ENCODE data around the gene CTIF. TPM values are rescaled to one million over a fixed set of nuclear protein-coding genes. Genes with fewer than 3 reads are reported as not detected.

The CTIF gene
- total and polyA plus RNA-seq, 2 donors (not counting 1 experiment from before 2014, with no cell fraction given) = 27.2 to 28.1 TPM

DNA sequence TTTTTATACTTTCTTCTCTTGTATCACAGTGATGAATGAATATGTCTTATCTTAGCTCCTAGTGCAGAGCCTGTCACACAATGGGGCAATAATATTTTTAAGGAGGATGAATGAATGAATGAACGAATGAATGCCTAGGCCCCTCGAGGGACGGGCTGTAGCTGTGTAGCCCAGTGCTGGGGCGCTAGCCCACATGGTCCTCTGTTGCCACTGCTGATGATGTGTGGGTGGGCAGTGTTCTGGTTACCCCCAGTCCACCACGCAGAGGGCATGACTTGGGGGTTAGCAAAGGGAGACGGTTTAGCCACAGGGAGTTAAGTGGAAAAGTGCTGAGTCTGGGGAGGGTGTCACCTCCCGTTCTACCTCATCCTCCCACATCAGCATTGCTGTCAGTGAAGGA, 277.7 kb downstream of the CTIF start:
- Histone ChIP-seq H3K36me3 (ENCODE audit: control insufficient read depth, insufficient read depth, low read length) (peaks cover 3% of the 10 kb centered on the region), H3K4me1 (ENCODE audit: control insufficient read depth, extremely low read depth, insufficient read depth, low read length) (no peaks in the 10 kb centered on the region), H3K27ac (ENCODE audit: insufficient read depth, low read length) (no peak overlapping the region), H4K20me1 (ENCODE audit: control insufficient read depth, extremely low read depth, insufficient read depth, low read length) (no peaks in the 10 kb centered on the region), H2AFZ (ENCODE audit: low read length) (no peak overlapping the region), H3K27me3 (ENCODE audit: control insufficient read depth, insufficient read depth, low read length) (no peaks in the 10 kb centered on the region), H3K4me3 (replicated peaks in 1 of 4; ENCODE audit: control extremely low read depth in 1 of 4, insufficient read depth in 1 of 4, low read depth in 3 of 4, low read length in 4 of 4) (no peak overlapping the region), H3K9ac (ENCODE audit: insufficient read depth, low read length) (no peak overlapping the region), H3K4me2 (ENCODE audit: extremely low read depth, insufficient read depth, low read length) (no peak overlapping the region), H3K79me2 (ENCODE audit: control insufficient read depth, insufficient read depth, low read length) (no peaks in the 10 kb centered on the region), H3K9me3 (ENCODE audit: control insufficient read depth, insufficient read depth, low read depth, low read length) (no peaks in the 10 kb centered on the region)
- TF ChIP-seq EZH2 (IDR thresholded peaks at IDR 0.05; ENCODE audit: low read length, missing control alignments) (no peak), CTCF (conservative IDR thresholded peaks at IDR 0.05 in 1 of 2, IDR thresholded peaks at IDR 0.05 in 1 of 2; ENCODE audit: low read depth in 1 of 2, low read length in 2 of 2) (no peak)
- no peak for DNase-seq (ENCODE audit: low read depth in 2 of 2)

DNA sequence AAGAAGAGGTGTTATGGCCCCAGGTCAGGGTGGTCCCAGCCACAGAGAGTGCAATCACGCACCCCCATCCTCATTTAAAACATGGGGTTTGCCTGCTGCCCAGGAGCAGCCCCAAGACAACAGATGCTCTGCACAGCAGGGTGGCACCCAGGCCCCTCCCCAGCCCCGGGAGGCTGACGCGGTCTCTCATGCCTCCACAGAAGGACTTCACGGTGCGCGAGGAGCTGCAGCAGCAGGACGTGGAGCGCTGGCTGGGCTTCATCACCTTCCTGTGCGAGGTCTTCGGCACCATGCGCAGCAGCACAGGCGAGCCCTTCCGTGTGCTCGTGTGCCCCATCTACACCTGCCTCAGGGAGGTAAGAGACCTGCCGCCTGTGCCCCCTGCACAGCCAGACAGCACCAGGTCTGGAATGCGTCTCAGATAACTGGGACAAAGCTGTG, 278.2 kb downstream of the CTIF start:
- no peak overlapping the region for H3K9ac ChIP-seq (ENCODE audit: insufficient read depth, low read length)
- H3K4me3 ChIP-seq (replicated peaks in 1 of 4; ENCODE audit: control extremely low read depth in 1 of 4, insufficient read depth in 1 of 4, low read depth in 3 of 4, low read length in 4 of 4) = no peak overlapping the region
- no peak overlapping the region for H2AFZ ChIP-seq (ENCODE audit: low read length)
- no peaks in the 10 kb centered on the region for H3K79me2 ChIP-seq (ENCODE audit: control insufficient read depth, insufficient read depth, low read length)
- H4K20me1 ChIP-seq (ENCODE audit: control insufficient read depth, extremely low read depth, insufficient read depth, low read length) = no peaks in the 10 kb centered on the region
- DNase-seq (ENCODE audit: low read depth in 2 of 2) = no peak
- no peaks in the 10 kb centered on the region for H3K9me3 ChIP-seq (ENCODE audit: control insufficient read depth, insufficient read depth, low read depth, low read length)
- no peak overlapping the region for H3K27ac ChIP-seq (ENCODE audit: insufficient read depth, low read length)
- no peak overlapping the region for H3K4me2 ChIP-seq (ENCODE audit: extremely low read depth, insufficient read depth, low read length)
- H3K27me3 ChIP-seq (ENCODE audit: control insufficient read depth, insufficient read depth, low read length) = no peaks in the 10 kb centered on the region
- H3K4me1 ChIP-seq (ENCODE audit: control insufficient read depth, extremely low read depth, insufficient read depth, low read length) = no peaks in the 10 kb centered on the region
- no peak for TF ChIP-seq CTCF (conservative IDR thresholded peaks at IDR 0.05 in 1 of 2, IDR thresholded peaks at IDR 0.05 in 1 of 2; ENCODE audit: low read depth in 1 of 2, low read length in 2 of 2)
- TF ChIP-seq EZH2 (IDR thresholded peaks at IDR 0.05; ENCODE audit: low read length, missing control alignments) = no peak
- H3K36me3 ChIP-seq (ENCODE audit: control insufficient read depth, insufficient read depth, low read length) = peaks cover 3% of the 10 kb centered on the region

- TF ChIP-seq CTCF (conservative IDR thresholded peaks at IDR 0.05 in 1 of 2, IDR thresholded peaks at IDR 0.05 in 1 of 2; ENCODE audit: low read depth in 1 of 2, low read length in 2 of 2) = no peak
- TF ChIP-seq EZH2 (IDR thresholded peaks at IDR 0.05; ENCODE audit: low read length, missing control alignments) = no peak
- DNase-seq (ENCODE audit: low read depth in 2 of 2) = no peak
- H3K4me1 ChIP-seq (ENCODE audit: control insufficient read depth, extremely low read depth, insufficient read depth, low read length) = no peaks in the 10 kb centered on the region
- H3K9me3 ChIP-seq (ENCODE audit: control insufficient read depth, insufficient read depth, low read depth, low read length) = no peaks in the 10 kb centered on the region
- H3K27me3 ChIP-seq (ENCODE audit: control insufficient read depth, insufficient read depth, low read length) = no peaks in the 10 kb centered on the region
- H3K79me2 ChIP-seq (ENCODE audit: control insufficient read depth, insufficient read depth, low read length) = no peaks in the 10 kb centered on the region
- no peak overlapping the region for H3K4me2 ChIP-seq (ENCODE audit: extremely low read depth, insufficient read depth, low read length)
- no peak overlapping the region for H2AFZ ChIP-seq (ENCODE audit: low read length)
- no peaks in the 10 kb centered on the region for H4K20me1 ChIP-seq (ENCODE audit: control insufficient read depth, extremely low read depth, insufficient read depth, low read length)
- peaks cover 3% of the 10 kb centered on the region for H3K36me3 ChIP-seq (ENCODE audit: control insufficient read depth, insufficient read depth, low read length)
- H3K27ac ChIP-seq (ENCODE audit: insufficient read depth, low read length) = no peak overlapping the region
- no peak overlapping the region for H3K4me3 ChIP-seq (replicated peaks in 1 of 4; ENCODE audit: control extremely low read depth in 1 of 4, insufficient read depth in 1 of 4, low read depth in 3 of 4, low read length in 4 of 4)
- no peak overlapping the region for H3K9ac ChIP-seq (ENCODE audit: insufficient read depth, low read length)
Observed at GRCh38 chr18:48818329-48819254, 279.8 kb downstream of the CTIF start.
